AG04450 (cell line): ENCODE data around the gene PDE4D. TPM values are rescaled to one million over a fixed set of nuclear protein-coding genes. Genes with fewer than 3 reads are reported as not detected.

Source experiments
- CTCF ChIA-PET: fragments of 300-600, 350-600 bp; formaldehyde crosslinking; extraction: SDS; loops from one replicate; lab custom pipeline; 2022; ENCODE audit warnings: antibody characterized with exemption, inconsistent platforms; lab: Charles Lee
- POLR2A ChIA-PET: fragments of 350-600 bp; formaldehyde crosslinking; extraction: SDS; loops from one replicate; lab custom pipeline; 2021; ENCODE audit warnings: antibody characterized with exemption, inconsistent platforms; lab: Yijun Ruan, JAX
- DNase-seq: peaks from one replicate; pipeline ENCODE4 v3.0.0-alpha.2; 2011; ENCODE audit warnings: low read depth, low spot score
- H3K27ac ChIP-seq: one replicate; pipeline ENCODE4 v1.5.1; 2012; ENCODE audit warnings: low read depth, low read length, control low read depth
- H3K27me3 ChIP-seq: one replicate; pipeline ENCODE4 v1.6.0; 2012; ENCODE audit warnings: low read length; ENCODE audit not compliant: control insufficient read depth, insufficient read depth
- H3K4me3 ChIP-seq: 2 replicates; pipeline ENCODE4 v1.5.1; 2011; ENCODE audit warnings: mild to moderate bottlenecking, low read depth, low read length, control low read depth
- H3K9me3 ChIP-seq: 2 replicates; pipeline ENCODE4 v1.5.1; 2012; ENCODE audit warnings: low read length; ENCODE audit not compliant: control insufficient read depth, insufficient read depth
- polyA plus RNA-seq: library from polyadenylated mRNA; depleted of rRNA; stranded (reverse); fragments of >200 nt; gene quantifications from 2 replicates; pipeline ENCODE4 v1.2.3, GENCODE V29; 2011
- TF ChIP-seq, protein P1 (sequence below): IDR thresholded peaks from 2 replicates; pipeline ENCODE4 v1.5.1; 2011; ENCODE audit warnings: low read depth, low read length, control low read depth, inconsistent platforms

PDE4D gene
- polyA plus RNA-seq, 1 experiment, result 12.0 TPM

DNA sequence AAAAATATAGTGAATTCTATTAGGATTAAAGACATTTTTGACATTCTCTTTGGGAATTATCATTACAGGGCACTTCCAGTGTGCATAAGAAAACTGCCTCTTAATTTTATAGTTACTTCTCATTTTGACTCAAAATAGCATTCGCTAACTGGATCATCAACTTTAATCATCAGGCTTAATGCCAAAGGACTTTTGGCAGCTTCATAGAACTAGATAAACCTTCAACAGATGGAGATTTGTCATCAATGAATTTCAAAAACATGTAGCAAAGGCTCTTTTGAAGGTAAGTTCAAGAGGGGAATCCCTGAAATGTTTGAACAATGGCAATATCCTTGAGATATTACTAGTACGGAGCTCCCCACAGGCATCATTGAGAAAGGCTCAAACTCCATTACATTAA lies 447.2 kb downstream of the PDE4D start:
- H3K4me3 ChIP-seq, result no peak overlapping the region
- ChIA-PET CTCF (no interaction called here), POLR2A (no interaction called here)
- no peak overlapping the region for H3K27ac ChIP-seq
- DNase-seq, result no peak
- no peaks in the 10 kb centered on the region for H3K9me3 ChIP-seq
- TF ChIP-seq, protein P1, sequence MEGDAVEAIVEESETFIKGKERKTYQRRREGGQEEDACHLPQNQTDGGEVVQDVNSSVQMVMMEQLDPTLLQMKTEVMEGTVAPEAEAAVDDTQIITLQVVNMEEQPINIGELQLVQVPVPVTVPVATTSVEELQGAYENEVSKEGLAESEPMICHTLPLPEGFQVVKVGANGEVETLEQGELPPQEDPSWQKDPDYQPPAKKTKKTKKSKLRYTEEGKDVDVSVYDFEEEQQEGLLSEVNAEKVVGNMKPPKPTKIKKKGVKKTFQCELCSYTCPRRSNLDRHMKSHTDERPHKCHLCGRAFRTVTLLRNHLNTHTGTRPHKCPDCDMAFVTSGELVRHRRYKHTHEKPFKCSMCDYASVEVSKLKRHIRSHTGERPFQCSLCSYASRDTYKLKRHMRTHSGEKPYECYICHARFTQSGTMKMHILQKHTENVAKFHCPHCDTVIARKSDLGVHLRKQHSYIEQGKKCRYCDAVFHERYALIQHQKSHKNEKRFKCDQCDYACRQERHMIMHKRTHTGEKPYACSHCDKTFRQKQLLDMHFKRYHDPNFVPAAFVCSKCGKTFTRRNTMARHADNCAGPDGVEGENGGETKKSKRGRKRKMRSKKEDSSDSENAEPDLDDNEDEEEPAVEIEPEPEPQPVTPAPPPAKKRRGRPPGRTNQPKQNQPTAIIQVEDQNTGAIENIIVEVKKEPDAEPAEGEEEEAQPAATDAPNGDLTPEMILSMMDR, result no peak
- H3K27me3 ChIP-seq, result no peaks in the 10 kb centered on the region

DNA sequence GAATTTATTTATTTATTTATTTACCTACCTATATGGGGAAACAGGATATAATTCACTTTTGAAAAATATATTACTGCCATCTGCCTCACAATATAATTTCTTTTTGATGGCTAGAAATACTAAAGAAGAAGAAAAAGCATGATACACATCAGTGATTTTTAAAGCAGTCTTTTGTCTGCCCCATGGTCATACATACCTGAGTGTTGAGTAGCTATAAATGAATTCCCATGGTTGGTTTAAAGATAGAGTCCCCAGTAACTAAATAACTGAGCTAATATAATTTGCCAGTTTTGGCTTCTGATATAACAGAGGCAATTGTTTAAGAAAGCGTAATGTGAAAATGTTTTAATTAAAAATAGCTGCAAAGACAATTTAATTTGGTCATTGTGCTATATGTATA lies 447.8 kb downstream of the PDE4D start:
- DNase-seq, result no peak
- no peaks in the 10 kb centered on the region for H3K9me3 ChIP-seq
- no peaks in the 10 kb centered on the region for H3K27me3 ChIP-seq
- POLR2A ChIA-PET, result no interaction called here
- H3K27ac ChIP-seq, result no peak overlapping the region
- CTCF ChIA-PET, result no interaction called here
- H3K4me3 ChIP-seq, result no peak overlapping the region
- TF ChIP-seq, protein P1, result no peak

DNA sequence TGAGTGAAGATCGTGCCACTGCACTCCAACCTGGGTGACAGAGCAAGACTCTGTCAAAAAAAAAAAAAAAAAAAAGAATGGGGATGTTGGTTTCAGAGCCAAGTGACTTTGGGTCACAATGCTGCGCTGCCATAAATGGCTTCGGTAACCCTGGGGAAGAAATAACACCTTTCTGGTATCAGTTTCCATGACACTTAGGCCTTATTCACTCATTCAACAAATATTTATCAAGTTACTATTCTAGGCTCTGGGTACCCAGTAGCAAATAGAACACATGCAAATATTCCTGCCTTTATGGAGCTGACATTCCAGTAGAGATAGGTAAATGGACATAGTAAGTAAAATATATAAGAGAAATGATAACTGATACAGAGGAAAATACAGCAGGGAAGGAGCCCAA lies 454.2 kb downstream of the PDE4D start:
- TF ChIP-seq, protein P1, result no peak
- CTCF ChIA-PET, result no interaction called here

DNA sequence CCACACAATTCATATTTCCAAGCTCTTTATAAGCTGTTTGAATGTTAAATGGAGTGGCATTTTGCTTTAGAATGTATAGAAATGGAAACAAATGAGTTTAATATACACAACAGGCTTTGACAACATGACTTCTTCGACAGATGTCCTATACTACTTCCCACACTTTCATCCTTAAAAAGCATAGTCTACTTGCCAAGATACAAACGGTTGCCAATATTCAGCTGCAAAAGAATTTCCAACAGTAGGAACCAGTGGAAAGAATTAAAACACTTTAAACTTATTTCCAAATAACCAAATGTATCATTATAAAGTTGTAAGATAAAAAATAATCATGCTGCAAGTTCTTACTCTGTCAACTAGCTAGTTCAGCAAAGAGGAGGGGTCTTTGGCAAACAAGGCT lies 456.4 kb downstream of the PDE4D start:
- ChIA-PET POLR2A (no interaction called here), CTCF (no interaction called here)
- no peaks in the 10 kb centered on the region for H3K27me3 ChIP-seq
- TF ChIP-seq, protein P1, result no peak
- H3K4me3 ChIP-seq, result no peak overlapping the region
- H3K27ac ChIP-seq, result no peak overlapping the region
- H3K9me3 ChIP-seq, result no peaks in the 10 kb centered on the region
- no peak for DNase-seq

More for the DNA sequence above, 454.2 kb downstream of the PDE4D start:
- no peaks in the 10 kb centered on the region for H3K9me3 ChIP-seq
- POLR2A ChIA-PET, result no interaction called here
- no peak for DNase-seq
- no peak overlapping the region for H3K4me3 ChIP-seq
- H3K27me3 ChIP-seq, result no peaks in the 10 kb centered on the region
- no peak overlapping the region for H3K27ac ChIP-seq

DNA sequence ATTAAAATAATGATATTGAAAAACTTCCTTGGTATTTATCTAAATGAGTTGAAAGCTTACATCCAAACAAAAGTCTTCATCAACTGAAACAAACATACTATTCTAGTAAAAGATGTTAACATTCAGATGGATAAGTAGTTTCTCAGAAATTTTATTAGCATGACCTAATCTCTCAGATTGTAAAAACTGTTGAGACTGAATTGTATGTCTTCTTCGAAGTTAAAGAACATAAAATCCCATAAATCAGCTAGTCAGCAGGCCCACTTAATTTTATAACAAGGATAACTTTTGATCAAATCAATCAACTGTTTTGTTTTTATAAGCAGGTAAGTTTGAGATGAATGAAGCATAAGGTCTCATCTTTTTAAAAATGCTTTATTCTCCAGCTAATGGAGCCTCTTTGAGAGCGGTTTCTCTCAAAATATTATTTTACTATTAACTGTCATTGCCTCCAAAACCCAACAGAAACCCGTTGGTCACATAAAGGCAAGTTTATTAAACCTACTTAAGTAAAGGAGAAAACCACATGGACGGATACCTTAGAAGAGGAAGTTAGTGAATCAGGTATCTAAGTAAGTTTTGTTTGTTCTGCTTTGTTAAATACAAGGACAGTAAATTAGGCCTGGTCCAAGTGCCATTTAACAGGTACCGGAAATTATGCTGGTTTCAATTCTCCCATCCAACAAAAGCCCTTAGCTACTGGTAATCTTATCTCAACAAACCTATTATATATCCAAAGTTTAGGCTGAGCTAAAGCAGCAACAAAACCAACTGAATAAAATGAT lies 457.0 kb downstream of the PDE4D start:
- ChIA-PET POLR2A (no interaction called here), CTCF (no interaction called here)
- no peak for DNase-seq
- Histone ChIP-seq H3K27me3 (no peaks in the 10 kb centered on the region), H3K4me3 (no peak overlapping the region), H3K27ac (no peak overlapping the region), H3K9me3 (no peaks in the 10 kb centered on the region)
- TF ChIP-seq, protein P1, result no peak
